Lower leg skin (tissue), 4 donors: Measurements from ENCODE around the gene MCRIP1. TPM values are rescaled to one million over a fixed set of nuclear protein-coding genes. Genes with fewer than 3 reads are reported as not detected.
A peak's percentile ranks its signal among the peaks of the same experiment; 100 is the strongest.

Experiments
- DNase-seq, 2 donors: peaks; one replicate each; pipeline ENCODE4 v3.0.0-alpha.2; 2019; ENCODE audit warnings: low spot score in 2 of 2
- H3K4me3 ChIP-seq: fragments of 200-600 bp; sonication (generic); 2 replicates; pipeline ENCODE4 v1.5.1; 2017; ENCODE audit warnings: mild to moderate bottlenecking, low read depth; ENCODE audit not compliant: poor library complexity, severe bottlenecking
- CTCF ChIP-seq, 3 donors: fragments of 450-650 bp; IDR thresholded peaks; one replicate each; pipeline ENCODE4 v1.5.1; 2016; ENCODE audit warnings: antibody characterized with exemption in 3 of 3, mild to moderate bottlenecking in 3 of 3, moderate library complexity in 2 of 3
- POLR2A ChIP-seq, 2 donors: fragments of 450-650 bp; IDR thresholded peaks; one replicate each; pipeline ENCODE4 v1.6.1; 2016 to 2017; ENCODE audit warnings: antibody characterized with exemption in 2 of 2, mild to moderate bottlenecking in 1 of 2, moderate library complexity in 1 of 2
- WGBS, 2 donors: methylation state at CpG; one replicate each; pipeline ENCODE4 v1.1.5; 2018; 5-methylcytosine and 5-hydroxymethylcytosine counted together
- intact Hi-C: fragments of 100-400 bp; cut with DNase I; formaldehyde crosslinking; loops from one replicate; pipeline ENCODE4 v1.15.0; 2023; ENCODE audit warnings: low total_unique reads
- total RNA-seq, 4 donors: library from RNA; depleted of rRNA; stranded (reverse); fragments of >200 nt; gene quantifications; one replicate each; pipeline ENCODE4 v1.1.0, GENCODE V29; 2016

Gene MCRIP1, protein sequence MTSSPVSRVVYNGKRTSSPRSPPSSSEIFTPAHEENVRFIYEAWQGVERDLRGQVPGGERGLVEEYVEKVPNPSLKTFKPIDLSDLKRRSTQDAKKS
- 10 to 100 TPM; 21.6 to 41.0 (median 28.8) TPM for total RNA-seq

DNA sequence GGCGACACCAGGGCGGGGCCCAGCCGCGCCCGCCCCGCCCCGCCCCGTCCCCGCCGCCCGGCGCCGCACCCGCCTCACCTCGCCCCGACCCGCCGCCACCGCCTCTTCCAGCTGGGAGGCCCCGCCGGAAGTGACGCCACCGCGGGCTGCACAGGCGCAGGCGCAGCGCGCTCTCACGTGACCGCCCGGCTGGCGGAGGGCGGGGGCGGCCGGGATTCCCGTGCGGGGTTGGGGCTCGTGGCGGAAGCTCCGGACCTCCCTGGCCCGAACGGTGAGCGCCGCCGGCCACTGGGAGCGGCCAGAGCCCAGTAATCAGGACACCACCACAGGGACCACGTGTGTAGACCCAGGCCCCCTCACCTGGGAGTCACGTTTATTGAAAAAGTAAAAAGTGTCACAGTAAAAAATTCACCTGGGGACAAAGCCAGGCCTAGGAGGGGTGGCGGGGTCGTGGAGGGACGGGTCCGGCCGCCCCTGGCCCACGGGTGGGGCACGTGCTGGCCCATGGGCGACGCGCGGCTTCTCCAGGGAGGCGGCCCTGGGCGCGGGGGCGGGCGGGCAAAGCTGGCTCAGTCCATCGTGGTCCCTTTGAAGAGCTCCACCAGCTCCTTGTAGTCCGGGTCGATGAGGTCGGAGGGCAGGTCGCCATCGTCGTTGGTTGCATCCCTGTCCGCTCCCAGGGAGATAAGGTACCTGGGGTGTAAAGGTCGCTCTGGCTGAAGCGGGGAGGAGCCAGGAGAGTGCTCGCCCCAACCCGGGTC is at the start of gene MCRIP1:
TSS of gene MCRIP1 (minus strand) at position 132 of the 761 bp plus-strand sequence. CDS start 8,785 bp downstream, outside the sequence.
- intact Hi-C loops: no loop called here
- peak; percentile 90 to 99 for DNase-seq
- TF ChIP-seq CTCF (IDR thresholded peaks at IDR 0.05) (no peak), POLR2A (IDR thresholded peaks at IDR 0.05) (peak in 1 of 2 donors; percentile 78)
- peak within 1 kb of the TSS; percentile 46 for H3K4me3 ChIP-seq
- 3 to 6% methylated on average over 37 to 41 of the region's 76 CpGs for WGBS, 2 donors

- 87 to 88% methylated on average over 5 of the region's 5 CpGs for WGBS, 2 donors
- H3K4me3 ChIP-seq: no peak overlapping the region
- no peak for DNase-seq
- TF ChIP-seq POLR2A (IDR thresholded peaks at IDR 0.05): no peak
- no peak for TF ChIP-seq CTCF (IDR thresholded peaks at IDR 0.05)
- intact Hi-C loops: no loop called here
These were observed 46.0 kb upstream of the MCRIP1 start for GRCh38 chr17:81879121-81879520.

DNA sequence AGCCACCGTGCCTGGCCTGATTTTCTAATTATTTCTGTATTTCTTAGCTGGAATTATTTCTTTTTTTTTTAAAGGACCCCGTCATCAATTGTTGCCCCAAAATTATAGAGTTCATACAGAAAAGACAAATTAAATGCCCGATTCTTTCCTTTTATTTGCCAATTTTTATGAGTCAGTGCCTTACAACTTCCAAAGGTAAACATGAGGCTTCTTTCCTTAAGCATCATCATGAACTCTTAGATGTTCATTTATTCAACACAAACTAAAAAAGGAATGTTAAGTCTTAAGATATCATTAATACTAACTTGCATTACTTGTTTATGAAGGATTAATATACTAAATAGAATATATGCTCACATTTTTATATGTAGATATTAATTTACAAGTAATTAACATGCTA is 45.2 kb upstream of the MCRIP1 start:
- no peak overlapping the region for H3K4me3 ChIP-seq
- no peak for TF ChIP-seq POLR2A (IDR thresholded peaks at IDR 0.05)
- no peak for TF ChIP-seq CTCF (IDR thresholded peaks at IDR 0.05)
- 85 to 90% methylated on average over 3 of the region's 3 CpGs for WGBS, 2 donors
- DNase-seq: no peak
- intact Hi-C loops: no loop called here

- WGBS, 2 donors: 91 to 96% methylated on average over 5 of the region's 5 CpGs
- no peak overlapping the region for H3K4me3 ChIP-seq
- TF ChIP-seq POLR2A (IDR thresholded peaks at IDR 0.05) (no peak), CTCF (IDR thresholded peaks at IDR 0.05) (no peak)
- no peak for DNase-seq
- intact Hi-C loops: no loop called here
These were observed 44.5 kb upstream of the MCRIP1 start for GRCh38 chr17:81877569-81877968.

DNA sequence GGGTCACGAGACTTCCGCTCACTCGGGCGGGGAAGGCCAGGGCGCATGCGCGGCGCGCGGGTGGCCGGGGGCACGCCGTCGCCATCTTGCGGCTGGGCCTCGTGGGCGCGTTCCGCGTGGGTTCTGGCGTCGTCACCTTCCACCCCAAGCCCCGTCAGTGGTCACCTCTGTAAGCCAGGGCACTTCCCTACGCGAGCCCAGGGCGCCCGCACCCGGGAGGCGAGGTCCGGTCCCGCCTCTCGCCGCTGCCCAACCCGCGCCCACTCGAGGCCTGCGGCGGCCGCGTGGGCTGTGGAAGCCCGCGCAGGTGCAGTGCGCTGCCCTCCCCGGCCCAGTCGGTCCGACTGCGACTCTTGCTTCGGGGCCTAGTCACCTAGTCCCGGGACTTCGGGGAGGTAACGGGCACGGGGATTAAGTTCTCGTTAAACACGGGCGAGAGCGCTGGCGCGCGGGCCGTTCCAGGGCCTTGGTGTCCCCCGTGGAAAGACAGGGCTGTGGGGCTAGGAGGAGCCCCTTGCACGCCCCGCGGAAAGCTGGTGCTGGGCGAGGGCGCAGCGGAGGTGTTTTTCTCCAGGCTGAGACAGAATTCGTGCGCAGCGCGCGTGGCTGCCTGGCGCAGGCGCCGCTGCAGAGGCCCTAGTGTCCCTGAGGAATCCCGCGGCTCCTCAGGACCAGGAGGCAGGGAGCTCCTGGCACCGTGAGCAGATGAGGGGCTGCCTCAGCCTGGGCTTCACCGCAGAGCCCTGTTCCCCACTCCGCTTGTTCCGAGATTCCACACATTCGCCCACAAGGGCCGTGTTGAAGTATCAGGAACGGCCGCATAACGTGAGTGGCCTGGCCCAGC is 38.5 kb upstream of the MCRIP1 start:
- intact Hi-C loops: no loop called here
- 0% methylated on average over 39 to 53 of the region's 86 CpGs for WGBS, 2 donors
- DNase-seq: peak; percentile 92 to 99
- TF ChIP-seq CTCF (IDR thresholded peaks at IDR 0.05): peak in 1 of 3 donors; percentile 76
- TF ChIP-seq POLR2A (IDR thresholded peaks at IDR 0.05): peak in 1 of 2 donors; percentile 92
- peak overlapping the region; percentile 86 for H3K4me3 ChIP-seq
